Activated CD4-positive, alpha-beta T cell treated with anti-CD3 and anti-CD28 coated beads for 36 hours (primary cell): ENCODE data around the gene DYNC2I2. TPM values are rescaled to one million over a fixed set of nuclear protein-coding genes. Genes with fewer than 3 reads are reported as not detected.
A peak's percentile ranks its signal among the peaks of the same experiment; 100 is the strongest.
"Not testable (repeated sequence)": the region's sequence is repeated elsewhere in the genome, so short reads cannot be mapped to it uniquely, and the experiment has no call there.

Source experiments
- ATAC-seq: fragments of 200-7000 bp; cut with Tn5 transposase; one replicate; pipeline ENCODE4 v1.10.0; 2021; ENCODE audit warnings: mild to moderate bottlenecking, moderate library complexity
- CTCF ChIA-PET: fragments of 350-600 bp; sonication (Branson Sonifier 250); formaldehyde crosslinking; loops from one replicate; lab custom pipeline; 2021; ENCODE audit warnings: antibody characterized with exemption; lab: Charles Lee
- POLR2A ChIA-PET: fragments of 350-600 bp; sonication (Branson Sonifier 250); formaldehyde crosslinking; loops from one replicate; lab custom pipeline; 2021; ENCODE audit warnings: antibody characterized with exemption, inconsistent platforms; lab: Charles Lee
- DNase-seq: peaks from one replicate; pipeline ENCODE4 v3.0.0-alpha.2; 2020
- H3K27ac Mint-ChIP-seq: one replicate; pipeline ENCODE4 v1.8.0; 2021; ENCODE audit warnings: mixed read lengths
- H3K27me3 Mint-ChIP-seq: one replicate; pipeline ENCODE4 v1.8.0; 2021; ENCODE audit warnings: mixed read lengths
- H3K36me3 Mint-ChIP-seq: one replicate; pipeline ENCODE4 v1.8.0; 2021; ENCODE audit warnings: low read depth, mixed read lengths
- H3K4me1 Mint-ChIP-seq: one replicate; pipeline ENCODE4 v1.8.0; 2021; ENCODE audit warnings: mixed read lengths
- H3K4me3 Mint-ChIP-seq: one replicate; pipeline ENCODE4 v1.8.0; 2021; ENCODE audit warnings: mild to moderate bottlenecking, moderate library complexity, mixed read lengths
- H3K9me3 Mint-ChIP-seq: one replicate; pipeline ENCODE4 v1.8.0; 2021; ENCODE audit warnings: low read depth, mixed read lengths
- intact Hi-C, 2 experiments: fragments of 100-400 bp; cut with DNase I in 1 of 2; cut with micrococcal nuclease in 1 of 2; formaldehyde crosslinking; loops; one replicate each; pipeline versions ENCODE4 v1.14.2 to v1.15.1; 2022 to 2024; cut with DNase I, micrococcal nuclease
- total RNA-seq, 2 experiments: library from RNA; stranded (reverse); gene quantifications; one replicate each; pipeline ENCODE4 v1.2.3, GENCODE V29; 2021

The DYNC2I2 gene
- total RNA-seq, 2 experiments from 2014 or later = 26.7 to 35.7 TPM

DNA sequence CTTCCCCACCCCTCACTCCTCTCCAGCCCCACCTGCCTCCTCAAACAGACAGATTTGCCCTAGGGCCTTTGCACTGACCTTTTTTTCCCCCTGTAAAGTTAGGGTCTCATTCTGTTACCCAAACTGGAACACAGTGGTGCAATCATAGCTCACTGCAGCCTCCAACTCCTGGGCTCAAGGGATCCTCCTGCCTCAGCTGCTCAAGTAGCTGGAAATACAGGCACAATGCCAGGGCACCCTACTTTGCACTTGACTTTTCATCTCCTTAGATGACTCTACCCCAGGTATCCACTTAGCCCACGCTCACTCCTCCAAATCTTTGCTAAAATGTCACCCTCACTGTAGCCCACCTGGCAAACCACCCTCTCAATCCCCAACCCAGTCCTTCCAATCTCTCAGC is 2.2 kb downstream of the DYNC2I2 start:
- ATAC-seq (no peak), DNase-seq (no peak)
- Mint-ChIP-seq H3K9me3 (no peaks in the 10 kb centered on the region), H3K4me3 (no peak overlapping the region), H3K27ac (no peak overlapping the region), H3K4me1 (peaks cover 6% of the 10 kb centered on the region), H3K27me3 (no peaks in the 10 kb centered on the region), H3K36me3 (no peaks in the 10 kb centered on the region)
- intact Hi-C loops = no loop called here
- POLR2A ChIA-PET = interaction anchor here (0.6 kb wide), 2 partner anchors 155 to 210 kb away, joined by 3 read pairs; no protein-coding TSS in a partner anchor
- CTCF ChIA-PET = interaction anchor here (0.6 kb wide), 1 partner anchor 207 kb away, joined by 3 read pairs; no protein-coding TSS in a partner anchor

GRCh38 chr9:128653908-128654307 is 2.7 kb downstream of the DYNC2I2 start:
- DNase-seq (no peak), ATAC-seq (no peak)
- Mint-ChIP-seq H3K36me3 (no peaks in the 10 kb centered on the region), H3K27ac (no peak overlapping the region), H3K4me1 (peaks cover 6% of the 10 kb centered on the region), H3K9me3 (no peaks in the 10 kb centered on the region), H3K4me3 (no peak overlapping the region), H3K27me3 (no peaks in the 10 kb centered on the region)
- CTCF ChIA-PET = interaction anchor here (0.6 kb wide), 1 partner anchor 207 kb away, joined by 3 read pairs; no protein-coding TSS in a partner anchor
- intact Hi-C loops = no loop called here
- POLR2A ChIA-PET = interaction anchor here (0.6 to 0.8 kb wide), 4 partner anchors 10 to 210 kb away, joined by 3 to 4 read pairs (median 3); no protein-coding TSS in a partner anchor

DNA sequence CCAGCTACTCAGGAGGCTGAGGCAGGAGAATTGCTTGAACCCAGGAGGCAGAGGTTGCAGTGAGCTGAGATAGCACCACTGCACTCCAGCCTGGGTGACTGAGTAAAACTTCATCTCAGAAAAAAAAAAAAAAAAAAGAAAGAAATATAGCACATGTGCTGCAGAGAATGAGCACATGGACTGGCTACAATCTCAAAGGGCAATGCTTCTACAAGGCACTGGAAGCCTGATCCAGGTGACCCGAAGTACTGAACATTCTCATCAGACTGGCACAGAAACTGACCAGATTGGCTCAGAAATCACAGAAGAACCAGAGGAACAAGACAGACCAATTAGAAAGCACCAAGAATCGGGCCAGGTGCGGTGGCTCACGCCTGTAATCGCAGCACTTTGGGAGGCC is 4.8 kb downstream of the DYNC2I2 start:
- ChIA-PET POLR2A (no interaction called here), CTCF (no interaction called here)
- no peak overlapping the region for H3K4me3 Mint-ChIP-seq
- DNase-seq = no peak
- no peak overlapping the region for H3K27ac Mint-ChIP-seq
- H3K9me3 Mint-ChIP-seq = no peaks in the 10 kb centered on the region
- intact Hi-C loops = no loop called here
- no peaks in the 10 kb centered on the region for H3K36me3 Mint-ChIP-seq
- ATAC-seq = no peak
- H3K27me3 Mint-ChIP-seq = no peaks in the 10 kb centered on the region
- peaks cover 2% of the 10 kb centered on the region for H3K4me1 Mint-ChIP-seq

DNA sequence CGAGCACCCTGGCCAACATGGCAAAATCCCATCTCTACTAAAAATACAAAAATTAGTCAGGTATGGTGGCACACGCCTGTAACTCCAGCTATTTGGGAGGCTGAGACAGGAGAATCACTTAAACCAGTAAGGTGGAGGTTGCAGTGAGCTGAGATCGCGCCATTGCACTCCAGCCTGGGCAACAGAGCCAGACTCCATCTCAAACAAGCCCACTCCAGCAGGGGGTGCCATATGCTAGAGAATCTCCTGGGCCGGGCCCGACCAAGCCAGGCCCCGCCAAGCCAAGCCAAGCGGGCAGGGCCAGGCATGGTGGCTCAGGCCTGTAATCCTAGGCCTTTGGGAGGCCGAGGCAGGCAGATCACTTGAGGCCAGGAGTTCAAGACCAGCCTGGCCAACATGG is 8.4 kb downstream of the DYNC2I2 start:
- H3K27me3 Mint-ChIP-seq, H3K4me3 Mint-ChIP-seq, H3K27ac Mint-ChIP-seq, POLR2A ChIA-PET, H3K36me3 Mint-ChIP-seq, H3K9me3 Mint-ChIP-seq, H3K4me1 Mint-ChIP-seq: not testable (repeated sequence)
- peak; percentile 88 for ATAC-seq
- intact Hi-C loops = loop anchor here (1.0 to 5.0 kb wide), 3 partner anchors 77 to 280 kb away; partner anchors contain the start of gene ZDHHC12 (in 1 of the 2)
- peak; percentile 82 for DNase-seq
- CTCF ChIA-PET = interaction anchor here (0.6 to 1.3 kb wide), 8 partner anchors 17 to 280 kb away, joined by 3 to 4 read pairs (median 3); partner anchors contain the start of gene ZDHHC12

GRCh38 chr9:128643519-128644300 is 12.9 kb downstream of the DYNC2I2 start:
- H3K9me3 Mint-ChIP-seq = no peaks in the 10 kb centered on the region
- ATAC-seq (no peak), DNase-seq (no peak)
- peaks cover 7% of the 10 kb centered on the region for H3K36me3 Mint-ChIP-seq
- ChIA-PET CTCF (no interaction called here), POLR2A (no interaction called here)
- H3K4me3 Mint-ChIP-seq = no peak overlapping the region
- H3K27ac Mint-ChIP-seq = no peak overlapping the region
- no peaks in the 10 kb centered on the region for H3K27me3 Mint-ChIP-seq
- intact Hi-C loops = loop anchor here in 1 of 2 experiments (5.0 kb wide), 1 partner anchor 1049 kb away; no protein-coding TSS in a partner anchor
- H3K4me1 Mint-ChIP-seq = no peaks in the 10 kb centered on the region

GRCh38 chr9:128642675-128643245 is 13.9 kb downstream of the DYNC2I2 start:
- Mint-ChIP-seq H3K9me3 (no peaks in the 10 kb centered on the region), H3K27ac (no peak overlapping the region), H3K27me3 (no peaks in the 10 kb centered on the region), H3K4me3 (no peak overlapping the region), H3K4me1 (no peaks in the 10 kb centered on the region), H3K36me3 (peaks cover 10% of the 10 kb centered on the region)
- POLR2A ChIA-PET = interaction anchor here (0.7 kb wide), 1 partner anchor 21 kb away, joined by 3 read pairs; no protein-coding TSS in a partner anchor
- intact Hi-C loops = loop anchor here in 1 of 2 experiments (5.0 kb wide), 1 partner anchor 1050 kb away; no protein-coding TSS in a partner anchor
- DNase-seq = no peak
- no peak for ATAC-seq
- CTCF ChIA-PET = interaction anchor here (0.6 kb wide), 1 partner anchor 125 kb away, joined by 3 read pairs; no protein-coding TSS in a partner anchor

DNA sequence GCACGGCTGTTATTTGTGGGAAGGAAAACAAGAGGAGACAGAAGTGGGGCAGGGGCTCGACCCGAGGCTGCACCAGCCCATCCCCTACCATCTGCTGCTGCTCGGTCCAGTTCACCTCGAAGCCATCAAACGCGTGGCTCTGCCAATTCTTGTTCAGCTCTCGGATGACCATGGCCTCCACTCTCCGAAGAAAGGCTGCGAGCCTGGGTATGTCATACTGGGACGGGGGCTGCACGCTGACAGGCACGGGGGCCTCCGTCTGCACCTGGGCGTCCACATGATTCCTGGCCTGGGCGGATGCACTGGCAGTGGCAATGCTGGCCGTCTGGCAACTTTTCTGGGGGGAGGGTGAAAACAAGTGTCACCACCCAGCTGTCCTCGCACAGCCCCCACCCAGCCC is 16.0 kb downstream of the DYNC2I2 start:
- DNase-seq (no peak), ATAC-seq (no peak)
- no peaks in the 10 kb centered on the region for H3K4me1 Mint-ChIP-seq
- no peaks in the 10 kb centered on the region for H3K27me3 Mint-ChIP-seq
- no peaks in the 10 kb centered on the region for H3K9me3 Mint-ChIP-seq
- H3K4me3 Mint-ChIP-seq = no peak overlapping the region
- H3K27ac Mint-ChIP-seq = no peak overlapping the region
- H3K36me3 Mint-ChIP-seq = peaks cover 10% of the 10 kb centered on the region
- CTCF ChIA-PET = no interaction called here
- POLR2A ChIA-PET = no interaction called here
- intact Hi-C loops = loop anchor here in 1 of 2 experiments (5.0 kb wide), 1 partner anchor 1052 kb away; no protein-coding TSS in a partner anchor

DNA sequence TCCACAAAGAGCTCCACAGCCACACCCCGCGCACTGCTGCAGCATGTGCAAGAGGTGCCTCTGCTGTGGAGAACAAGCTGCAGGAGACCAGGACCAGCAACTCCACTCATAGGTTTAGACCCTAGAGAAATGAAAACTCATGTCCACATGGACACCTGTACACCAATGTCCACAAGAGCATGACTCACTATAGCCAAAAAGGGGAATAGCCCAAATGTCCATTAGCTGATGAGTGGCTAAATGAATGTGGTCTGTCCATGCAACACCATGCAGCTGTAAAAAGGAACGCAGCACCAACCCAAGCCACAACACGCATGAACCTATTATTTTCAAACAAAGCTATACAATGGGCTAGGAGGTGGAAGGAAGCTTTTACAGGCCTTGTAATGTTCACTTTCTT is 18.1 kb downstream of the DYNC2I2 start:
- H3K36me3 Mint-ChIP-seq = peaks cover 14% of the 10 kb centered on the region
- no peaks in the 10 kb centered on the region for H3K4me1 Mint-ChIP-seq
- ChIA-PET POLR2A (no interaction called here), CTCF (interaction anchor here (0.7 to 0.9 kb wide), 2 partner anchors 10 to 277 kb away, joined by 3 read pairs; no protein-coding TSS in a partner anchor)
- no peak for DNase-seq
- no peak overlapping the region for H3K27ac Mint-ChIP-seq
- no peak for ATAC-seq
- no peaks in the 10 kb centered on the region for H3K9me3 Mint-ChIP-seq
- intact Hi-C loops = no loop called here
- no peak overlapping the region for H3K4me3 Mint-ChIP-seq
- no peaks in the 10 kb centered on the region for H3K27me3 Mint-ChIP-seq

GRCh38 chr9:128637656-128638055 is 19.0 kb downstream of the DYNC2I2 start:
- DNase-seq (no peak), ATAC-seq (no peak)
- ChIA-PET POLR2A (no interaction called here), CTCF (interaction anchor here (0.6 kb wide), 1 partner anchor 269 kb away, joined by 3 read pairs; no protein-coding TSS in a partner anchor)
- Mint-ChIP-seq H3K4me3 (no peak overlapping the region), H3K9me3 (no peaks in the 10 kb centered on the region), H3K4me1 (no peaks in the 10 kb centered on the region), H3K27ac (no peak overlapping the region), H3K27me3 (no peaks in the 10 kb centered on the region), H3K36me3 (peaks cover 20% of the 10 kb centered on the region)
- intact Hi-C loops = no loop called here

GRCh38 chr9:128636556-128637530 is 19.8 kb downstream of the DYNC2I2 start:
- no peak for DNase-seq
- ATAC-seq = no peak
- Mint-ChIP-seq H3K4me1 (no peaks in the 10 kb centered on the region), H3K36me3 (peaks cover 26% of the 10 kb centered on the region), H3K4me3 (no peak overlapping the region), H3K27me3 (no peaks in the 10 kb centered on the region), H3K27ac (no peak overlapping the region), H3K9me3 (no peaks in the 10 kb centered on the region)
- ChIA-PET POLR2A (no interaction called here), CTCF (no interaction called here)
- intact Hi-C loops = no loop called here

DNA sequence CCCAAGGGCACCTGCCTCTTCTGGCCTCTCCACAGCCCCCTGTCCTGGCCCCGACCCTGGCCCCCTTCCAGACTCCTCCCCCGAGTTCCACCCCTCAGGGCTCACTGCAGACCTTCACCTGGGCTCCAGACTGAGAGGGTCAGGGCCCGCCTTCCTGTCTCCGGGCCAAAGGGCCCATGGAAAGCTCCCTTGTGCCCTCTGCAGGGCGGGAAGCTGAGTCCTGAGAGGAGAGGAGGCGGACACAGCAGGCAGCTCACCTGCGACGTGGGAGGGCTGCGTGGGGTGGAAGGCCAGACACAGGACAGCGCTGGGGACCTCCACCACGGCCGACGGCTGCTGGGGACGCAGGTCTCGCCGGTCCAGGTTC is 20.6 kb downstream of the DYNC2I2 start:
- H3K4me3 Mint-ChIP-seq = no peak overlapping the region
- CTCF ChIA-PET = interaction anchor here (0.5 kb wide), 2 partner anchors 25 to 37 kb away, joined by 3 read pairs; no protein-coding TSS in a partner anchor
- ATAC-seq = no peak

More for the DNA sequence above, 20.6 kb downstream of the DYNC2I2 start:
- no peaks in the 10 kb centered on the region for H3K27me3 Mint-ChIP-seq
- H3K9me3 Mint-ChIP-seq = no peaks in the 10 kb centered on the region
- intact Hi-C loops = no loop called here
- no peak overlapping the region for H3K27ac Mint-ChIP-seq
- POLR2A ChIA-PET = no interaction called here
- no peaks in the 10 kb centered on the region for H3K4me1 Mint-ChIP-seq
- DNase-seq = no peak
- H3K36me3 Mint-ChIP-seq = peaks cover 28% of the 10 kb centered on the region
